ENCODE results near the gene CORO2A. TPM values are rescaled to one million over a fixed set of nuclear protein-coding genes. Genes with fewer than 3 reads are reported as not detected.
A peak's percentile ranks its signal among the peaks of the same experiment; 100 is the strongest.

CORO2A gene
- total RNA-seq, 1 experiment from 2014 or later = 24.3 TPM

GRCh38 chr9:98172604-98173003 is 19.8 kb downstream of the CORO2A start:
- Mint-ChIP-seq H3K4me3 (ENCODE audit: low read depth, unreplicated experiment) (no peak overlapping the region), H3K27me3 (ENCODE audit: unreplicated experiment) (no peaks in the 10 kb centered on the region), H3K36me3 (ENCODE audit: insufficient read depth, unreplicated experiment) (peaks cover 10% of the 10 kb centered on the region), H3K27ac (ENCODE audit: unreplicated experiment) (no peak overlapping the region), H3K4me1 (ENCODE audit: low read depth, unreplicated experiment) (peaks cover 45% of the 10 kb centered on the region), H3K9me3 (ENCODE audit: low read depth, unreplicated experiment) (no peaks in the 10 kb centered on the region)
- CTCF ChIA-PET = no interaction called here
- intact Hi-C loops (cut with micrococcal nuclease; ENCODE audit: unreplicated experiment) = no loop called here
- no TSS peak for BruUV-seq (replicated peaks)
- no peak for DNase-seq
- TF ChIP-seq CTCF (IDR thresholded peaks at IDR 0.05; ENCODE audit: unreplicated experiment) = no peak

GRCh38 chr9:98171176-98171925 is 21.1 kb downstream of the CORO2A start:
- no peak for TF ChIP-seq CTCF (IDR thresholded peaks at IDR 0.05; ENCODE audit: unreplicated experiment)
- DNase-seq = no peak
- intact Hi-C loops (cut with micrococcal nuclease; ENCODE audit: unreplicated experiment) = no loop called here
- Mint-ChIP-seq H3K4me3 (ENCODE audit: low read depth, unreplicated experiment) (no peak overlapping the region), H3K9me3 (ENCODE audit: low read depth, unreplicated experiment) (no peaks in the 10 kb centered on the region), H3K27me3 (ENCODE audit: unreplicated experiment) (no peaks in the 10 kb centered on the region), H3K27ac (ENCODE audit: unreplicated experiment) (no peak overlapping the region), H3K36me3 (ENCODE audit: insufficient read depth, unreplicated experiment) (peaks cover 19% of the 10 kb centered on the region), H3K4me1 (ENCODE audit: low read depth, unreplicated experiment) (peaks cover 49% of the 10 kb centered on the region)
- CTCF ChIA-PET = no interaction called here
- BruUV-seq (replicated peaks) = no TSS peak

GRCh38 chr9:98168941-98169488 is 23.4 kb downstream of the CORO2A start:
- H3K27me3 Mint-ChIP-seq (ENCODE audit: unreplicated experiment) = no peaks in the 10 kb centered on the region
- H3K4me3 Mint-ChIP-seq (ENCODE audit: low read depth, unreplicated experiment) = no peak overlapping the region
- no peak for TF ChIP-seq CTCF (IDR thresholded peaks at IDR 0.05; ENCODE audit: unreplicated experiment)
- peaks cover 66% of the 10 kb centered on the region for H3K4me1 Mint-ChIP-seq (ENCODE audit: low read depth, unreplicated experiment)
- intact Hi-C loops (cut with micrococcal nuclease; ENCODE audit: unreplicated experiment) = no loop called here
- DNase-seq = peak; percentile 65
- no TSS peak for BruUV-seq (replicated peaks)
- peak overlapping the region; percentile 19 for H3K27ac Mint-ChIP-seq (ENCODE audit: unreplicated experiment)
- CTCF ChIA-PET = no interaction called here
- H3K9me3 Mint-ChIP-seq (ENCODE audit: low read depth, unreplicated experiment) = peaks cover 2% of the 10 kb centered on the region
- H3K36me3 Mint-ChIP-seq (ENCODE audit: insufficient read depth, unreplicated experiment) = peaks cover 18% of the 10 kb centered on the region

GRCh38 chr9:98168153-98168780 is 24.2 kb downstream of the CORO2A start:
- intact Hi-C loops (cut with micrococcal nuclease; ENCODE audit: unreplicated experiment) = no loop called here
- H3K36me3 Mint-ChIP-seq (ENCODE audit: insufficient read depth, unreplicated experiment) = peaks cover 14% of the 10 kb centered on the region
- CTCF ChIA-PET = no interaction called here
- DNase-seq = no peak
- no peak overlapping the region for H3K4me3 Mint-ChIP-seq (ENCODE audit: low read depth, unreplicated experiment)
- TF ChIP-seq CTCF (IDR thresholded peaks at IDR 0.05; ENCODE audit: unreplicated experiment) = no peak
- no peaks in the 10 kb centered on the region for H3K27me3 Mint-ChIP-seq (ENCODE audit: unreplicated experiment)
- H3K27ac Mint-ChIP-seq (ENCODE audit: unreplicated experiment) = no peak overlapping the region
- TSS peak; percentile 61 for BruUV-seq (replicated peaks)
- H3K9me3 Mint-ChIP-seq (ENCODE audit: low read depth, unreplicated experiment) = peaks cover 2% of the 10 kb centered on the region
- H3K4me1 Mint-ChIP-seq (ENCODE audit: low read depth, unreplicated experiment) = peaks cover 74% of the 10 kb centered on the region

Measured in Calu3 (cell line).